Measurements from ENCODE around the gene DNAJC6. TPM values are rescaled to one million over a fixed set of nuclear protein-coding genes. Genes with fewer than 3 reads are reported as not detected.

DNAJC6 gene
- polyA plus RNA-seq, 1 donor (not counting 4 experiments of a cell fraction or from before 2014, with no cell fraction given), result 7.7 TPM

DNA sequence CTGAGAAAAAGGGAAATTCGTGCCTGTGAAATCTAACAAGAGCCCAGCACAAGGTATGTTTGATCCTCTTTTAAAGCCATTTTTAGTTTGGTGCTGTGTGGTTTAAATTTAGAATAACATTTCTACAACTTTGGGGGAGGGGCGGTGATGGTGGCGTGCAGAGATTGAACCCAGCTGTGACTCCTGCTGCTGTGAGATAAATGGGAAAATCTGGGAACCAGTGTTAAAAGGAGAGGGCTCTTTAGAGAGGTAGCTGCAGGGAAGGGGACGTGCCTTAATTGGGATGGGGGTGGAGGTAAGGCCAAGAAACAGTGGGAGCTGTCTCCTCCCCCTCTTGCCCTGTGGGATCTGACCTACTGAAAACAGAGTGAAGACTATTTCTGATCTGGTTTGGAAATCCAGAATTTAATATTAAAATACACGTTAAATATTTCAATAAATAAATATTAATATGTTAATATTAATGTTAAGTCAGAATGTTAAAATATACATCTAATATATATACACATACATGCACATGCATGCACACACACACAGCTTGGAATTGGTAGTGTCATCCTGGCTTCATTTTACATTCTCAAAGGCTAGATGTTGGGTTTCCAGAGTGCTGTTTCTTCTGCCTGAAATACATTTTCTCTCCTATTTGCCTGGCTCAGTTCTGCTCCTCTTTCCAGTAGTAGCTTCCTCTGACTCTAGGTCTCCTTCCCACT lies 30.1 kb upstream of the DNAJC6 start:
- dilution Hi-C loops (cut with MboI; ENCODE audit: extremely low pct_ligation_motif_present, low sequenced_read_pairs), result no loop called here
- Histone ChIP-seq H3K4me3 (ENCODE audit: control insufficient read depth in 2 of 3, extremely low read depth in 1 of 3, insufficient read depth in 2 of 3, low read depth in 1 of 3, low read length in 3 of 3) (no peak overlapping the region), H3K9me3 (ENCODE audit: control insufficient read depth, low read depth, low read length) (no peaks in the 10 kb centered on the region), H3K9me1 (ENCODE audit: control insufficient read depth, extremely low read depth, insufficient read depth, low read length) (no peaks in the 10 kb centered on the region), H4K20me1 (ENCODE audit: control insufficient read depth, extremely low read depth, insufficient read depth, low read length) (no peaks in the 10 kb centered on the region), H3K79me2 (ENCODE audit: control insufficient read depth, insufficient read depth, low read length) (no peaks in the 10 kb centered on the region), H3K27me3 (ENCODE audit: control insufficient read depth, extremely low read depth, insufficient read depth, low read length) (no peaks in the 10 kb centered on the region), H3K9ac (ENCODE audit: control insufficient read depth, extremely low read depth, insufficient read depth, low read length) (no peak overlapping the region), H3K36me3 (ENCODE audit: control insufficient read depth in 2 of 2, extremely low read depth in 1 of 2, insufficient read depth in 2 of 2, low read length in 2 of 2) (peaks cover 0 to 2% of the 10 kb centered on the region in 2 experiments), H3K4me1 (ENCODE audit: control insufficient read depth, extremely low read depth, insufficient read depth, low read length) (no peaks in the 10 kb centered on the region), H2AFZ (ENCODE audit: control insufficient read depth, low read length) (no peak overlapping the region), H3K27ac (ENCODE audit: control insufficient read depth, insufficient read depth, low read length) (no peak overlapping the region), H3K4me2 (ENCODE audit: control insufficient read depth, extremely low read depth, insufficient read depth, low read depth, low read length) (no peak overlapping the region)
- no peak for TF ChIP-seq EZH2 (IDR thresholded peaks at IDR 0.05; ENCODE audit: low read length)
- TF ChIP-seq, protein P1, sequence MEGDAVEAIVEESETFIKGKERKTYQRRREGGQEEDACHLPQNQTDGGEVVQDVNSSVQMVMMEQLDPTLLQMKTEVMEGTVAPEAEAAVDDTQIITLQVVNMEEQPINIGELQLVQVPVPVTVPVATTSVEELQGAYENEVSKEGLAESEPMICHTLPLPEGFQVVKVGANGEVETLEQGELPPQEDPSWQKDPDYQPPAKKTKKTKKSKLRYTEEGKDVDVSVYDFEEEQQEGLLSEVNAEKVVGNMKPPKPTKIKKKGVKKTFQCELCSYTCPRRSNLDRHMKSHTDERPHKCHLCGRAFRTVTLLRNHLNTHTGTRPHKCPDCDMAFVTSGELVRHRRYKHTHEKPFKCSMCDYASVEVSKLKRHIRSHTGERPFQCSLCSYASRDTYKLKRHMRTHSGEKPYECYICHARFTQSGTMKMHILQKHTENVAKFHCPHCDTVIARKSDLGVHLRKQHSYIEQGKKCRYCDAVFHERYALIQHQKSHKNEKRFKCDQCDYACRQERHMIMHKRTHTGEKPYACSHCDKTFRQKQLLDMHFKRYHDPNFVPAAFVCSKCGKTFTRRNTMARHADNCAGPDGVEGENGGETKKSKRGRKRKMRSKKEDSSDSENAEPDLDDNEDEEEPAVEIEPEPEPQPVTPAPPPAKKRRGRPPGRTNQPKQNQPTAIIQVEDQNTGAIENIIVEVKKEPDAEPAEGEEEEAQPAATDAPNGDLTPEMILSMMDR (optimal IDR thresholded peaks at IDR 0.05 in 1 of 3, IDR thresholded peaks at IDR 0.05 in 1 of 3, conservative IDR thresholded peaks at IDR 0.05 in 1 of 3; ENCODE audit: extremely low read depth in 1 of 3, insufficient read depth in 2 of 3, low read length in 3 of 3), result no peak
- DNase-seq (ENCODE audit: low read depth, low spot score), result no peak
- FAIRE-seq, result no peak

DNA sequence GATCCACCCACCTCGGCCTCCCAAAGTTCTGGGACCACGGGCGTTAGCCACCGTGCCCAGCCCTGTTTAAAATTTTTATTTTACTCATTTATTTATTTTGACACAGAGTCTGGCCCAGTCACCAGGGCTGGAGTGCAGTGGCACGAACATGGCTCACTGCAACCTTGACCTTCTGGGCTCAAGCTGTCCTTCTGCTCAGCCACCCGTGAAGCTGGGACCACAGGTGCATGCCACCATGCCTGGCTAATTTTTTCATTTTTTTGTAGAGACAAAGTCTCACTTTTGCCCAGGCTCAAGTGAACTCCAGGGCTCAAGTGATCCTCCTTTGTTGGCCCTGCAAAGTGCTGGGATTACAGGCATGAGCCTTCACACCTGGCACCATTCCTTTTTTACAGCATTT lies 27.5 kb upstream of the DNAJC6 start:
- DNase-seq (ENCODE audit: low read depth, low spot score) (no peak), FAIRE-seq (no peak)
- H3K9me1 ChIP-seq (ENCODE audit: control insufficient read depth, extremely low read depth, insufficient read depth, low read length), result no peaks in the 10 kb centered on the region
- TF ChIP-seq, protein P1 (optimal IDR thresholded peaks at IDR 0.05 in 1 of 3, IDR thresholded peaks at IDR 0.05 in 1 of 3, conservative IDR thresholded peaks at IDR 0.05 in 1 of 3; ENCODE audit: extremely low read depth in 1 of 3, insufficient read depth in 2 of 3, low read length in 3 of 3), result no peak
- TF ChIP-seq EZH2 (IDR thresholded peaks at IDR 0.05; ENCODE audit: low read length), result no peak
- H2AFZ ChIP-seq (ENCODE audit: control insufficient read depth, low read length), result no peak overlapping the region
- no peak overlapping the region for H3K4me3 ChIP-seq (ENCODE audit: control insufficient read depth in 2 of 3, extremely low read depth in 1 of 3, insufficient read depth in 2 of 3, low read depth in 1 of 3, low read length in 3 of 3)
- no peaks in the 10 kb centered on the region for H3K27me3 ChIP-seq (ENCODE audit: control insufficient read depth, extremely low read depth, insufficient read depth, low read length)
- no peak overlapping the region for H3K4me2 ChIP-seq (ENCODE audit: control insufficient read depth, extremely low read depth, insufficient read depth, low read depth, low read length)
- no peaks in the 10 kb centered on the region for H3K79me2 ChIP-seq (ENCODE audit: control insufficient read depth, insufficient read depth, low read length)
- H3K9ac ChIP-seq (ENCODE audit: control insufficient read depth, extremely low read depth, insufficient read depth, low read length), result no peak overlapping the region
- H3K27ac ChIP-seq (ENCODE audit: control insufficient read depth, insufficient read depth, low read length), result no peak overlapping the region
- H4K20me1 ChIP-seq (ENCODE audit: control insufficient read depth, extremely low read depth, insufficient read depth, low read length), result no peaks in the 10 kb centered on the region
- H3K9me3 ChIP-seq (ENCODE audit: control insufficient read depth, low read depth, low read length), result no peaks in the 10 kb centered on the region
- dilution Hi-C loops (cut with MboI; ENCODE audit: extremely low pct_ligation_motif_present, low sequenced_read_pairs), result no loop called here
- no peaks in the 10 kb centered on the region for H3K4me1 ChIP-seq (ENCODE audit: control insufficient read depth, extremely low read depth, insufficient read depth, low read length)
- peaks cover 0 to 2% of the 10 kb centered on the region in 2 experiments for H3K36me3 ChIP-seq (ENCODE audit: control insufficient read depth in 2 of 2, extremely low read depth in 1 of 2, insufficient read depth in 2 of 2, low read length in 2 of 2)

All from keratinocyte (primary cell).